Measurements from ENCODE around the gene GRID1.

The GRID1 gene

GRCh38 chr10:85613391-85613790 lies 753.2 kb downstream of the GRID1 start:
- no peak for DNase-seq (ENCODE audit: low read depth)

GRCh38 chr10:85612833-85613232 lies 753.8 kb downstream of the GRID1 start:
- no peak for DNase-seq (ENCODE audit: low read depth)

GRCh38 chr10:85612378-85612775 lies 754.2 kb downstream of the GRID1 start:
- DNase-seq (ENCODE audit: low read depth): no peak

- DNase-seq (ENCODE audit: low read depth): no peak
Measured at GRCh38 chr10:85611746-85612377, 754.7 kb downstream of the GRID1 start.

- DNase-seq (ENCODE audit: low read depth): no peak
Measured at GRCh38 chr10:85611093-85611740, 755.4 kb downstream of the GRID1 start.

GRCh38 chr10:85610381-85611092 lies 756.1 kb downstream of the GRID1 start:
- no peak for DNase-seq (ENCODE audit: low read depth)

GRCh38 chr10:85609509-85609908 lies 757.1 kb downstream of the GRID1 start:
- DNase-seq (ENCODE audit: low read depth): no peak

- DNase-seq (ENCODE audit: low read depth): no peak
Measured at GRCh38 chr10:85608706-85609105, 757.9 kb downstream of the GRID1 start.

- no peak for DNase-seq (ENCODE audit: low read depth)
Measured at GRCh38 chr10:85607043-85607695, 759.4 kb downstream of the GRID1 start.

- no peak for DNase-seq (ENCODE audit: low read depth)
Measured at GRCh38 chr10:85606401-85606800, 760.2 kb downstream of the GRID1 start.

GRCh38 chr10:85604884-85605283 lies 761.7 kb downstream of the GRID1 start:
- no peak for DNase-seq (ENCODE audit: low read depth)

GRCh38 chr10:85604136-85604725 lies 762.4 kb downstream of the GRID1 start:
- DNase-seq (ENCODE audit: low read depth): no peak

- no peak for DNase-seq (ENCODE audit: low read depth)
Measured at GRCh38 chr10:85603151-85603940, 763.2 kb downstream of the GRID1 start.

- DNase-seq (ENCODE audit: low read depth): no peak
Measured at GRCh38 chr10:85602713-85603112, 763.9 kb downstream of the GRID1 start.

- DNase-seq (ENCODE audit: low read depth): no peak
Measured at GRCh38 chr10:85602306-85602705, 764.3 kb downstream of the GRID1 start.

GRCh38 chr10:85601526-85601925 lies 765.1 kb downstream of the GRID1 start:
- DNase-seq (ENCODE audit: low read depth): no peak

GRCh38 chr10:85600744-85601081 lies 765.9 kb downstream of the GRID1 start:
- no peak for DNase-seq (ENCODE audit: low read depth)

- no peak for DNase-seq (ENCODE audit: low read depth)
Measured at GRCh38 chr10:85600026-85600743, 766.4 kb downstream of the GRID1 start.

- no peak for DNase-seq (ENCODE audit: low read depth)
Measured at GRCh38 chr10:85599081-85599480, 767.5 kb downstream of the GRID1 start.

- no peak for DNase-seq (ENCODE audit: low read depth)
Measured at GRCh38 chr10:85598646-85599045, 767.9 kb downstream of the GRID1 start.

- no peak for DNase-seq (ENCODE audit: low read depth)
Measured at GRCh38 chr10:85597006-85597405, 769.6 kb downstream of the GRID1 start.

All from stimulated activated CD8-positive, alpha-beta memory T cell treated with anti-CD3 and anti-CD28 coated beads, Interleukin-15, amount 100 ng/mL, for 24 hours (primary cell).